ENCODE results near the gene NDUFS7.

Gene NDUFS7

DNA sequence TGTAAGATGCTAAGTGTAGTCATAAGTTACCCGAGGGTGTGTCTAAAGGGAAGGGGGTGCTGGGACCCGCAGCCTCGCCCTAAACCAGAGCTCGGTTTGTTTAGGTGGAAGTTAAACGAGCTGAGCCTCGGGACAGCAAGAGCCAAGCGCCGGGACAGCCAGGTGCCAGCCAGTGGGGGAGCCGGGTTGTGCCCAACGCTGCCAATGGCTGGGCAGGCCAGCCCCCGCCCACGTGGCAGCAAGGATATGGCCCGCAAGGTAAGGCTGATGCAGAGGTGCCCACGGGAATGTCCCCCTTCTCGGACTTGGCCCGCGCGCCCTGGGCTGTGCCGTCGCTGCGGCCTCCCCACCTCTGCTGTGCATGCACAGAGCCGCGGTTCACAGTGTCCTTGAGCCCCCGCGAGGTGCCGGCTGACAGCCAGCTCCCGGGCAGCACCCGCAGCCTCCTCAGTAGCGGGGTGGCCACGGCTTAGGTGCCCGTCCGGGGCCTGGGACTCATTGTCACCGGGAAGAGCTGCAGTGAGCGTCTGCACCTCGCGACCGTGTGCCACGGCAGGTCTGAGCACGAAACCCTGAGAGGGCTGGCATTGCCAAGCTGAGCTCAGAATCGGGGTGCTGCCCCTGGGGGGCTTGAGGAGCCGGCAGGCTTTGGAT is 45.2 kb downstream of the NDUFS7 start:
- no peak for DNase-seq (ENCODE audit: low spot score)
- TF ChIP-seq, protein P1, sequence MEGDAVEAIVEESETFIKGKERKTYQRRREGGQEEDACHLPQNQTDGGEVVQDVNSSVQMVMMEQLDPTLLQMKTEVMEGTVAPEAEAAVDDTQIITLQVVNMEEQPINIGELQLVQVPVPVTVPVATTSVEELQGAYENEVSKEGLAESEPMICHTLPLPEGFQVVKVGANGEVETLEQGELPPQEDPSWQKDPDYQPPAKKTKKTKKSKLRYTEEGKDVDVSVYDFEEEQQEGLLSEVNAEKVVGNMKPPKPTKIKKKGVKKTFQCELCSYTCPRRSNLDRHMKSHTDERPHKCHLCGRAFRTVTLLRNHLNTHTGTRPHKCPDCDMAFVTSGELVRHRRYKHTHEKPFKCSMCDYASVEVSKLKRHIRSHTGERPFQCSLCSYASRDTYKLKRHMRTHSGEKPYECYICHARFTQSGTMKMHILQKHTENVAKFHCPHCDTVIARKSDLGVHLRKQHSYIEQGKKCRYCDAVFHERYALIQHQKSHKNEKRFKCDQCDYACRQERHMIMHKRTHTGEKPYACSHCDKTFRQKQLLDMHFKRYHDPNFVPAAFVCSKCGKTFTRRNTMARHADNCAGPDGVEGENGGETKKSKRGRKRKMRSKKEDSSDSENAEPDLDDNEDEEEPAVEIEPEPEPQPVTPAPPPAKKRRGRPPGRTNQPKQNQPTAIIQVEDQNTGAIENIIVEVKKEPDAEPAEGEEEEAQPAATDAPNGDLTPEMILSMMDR (IDR thresholded peaks at IDR 0.05; ENCODE audit: extremely low read depth, missing control alignments) = no peak

DNA sequence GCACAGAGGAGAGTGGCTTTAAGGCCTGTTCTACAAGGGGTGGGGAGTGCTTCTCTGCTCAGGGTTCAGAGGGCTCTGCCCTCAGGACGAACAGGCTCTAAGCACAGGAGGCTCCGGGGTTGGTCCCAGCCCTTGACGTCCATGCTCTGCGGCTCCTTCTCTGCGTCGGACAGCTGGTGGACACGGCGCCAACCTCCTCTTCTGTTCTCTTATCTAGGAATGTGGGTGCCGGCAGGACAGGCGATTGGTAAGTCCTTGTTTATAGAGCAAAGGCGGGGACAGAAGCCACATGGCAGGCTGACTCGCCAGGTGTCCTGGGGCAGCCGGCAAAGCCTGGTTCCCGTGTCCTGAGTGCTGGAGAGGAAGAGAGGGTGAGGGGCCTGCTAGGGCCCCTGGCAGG is 46.0 kb downstream of the NDUFS7 start:
- DNase-seq (ENCODE audit: low spot score) = no peak
- TF ChIP-seq, protein P1 (IDR thresholded peaks at IDR 0.05; ENCODE audit: extremely low read depth, missing control alignments) = no peak

DNA sequence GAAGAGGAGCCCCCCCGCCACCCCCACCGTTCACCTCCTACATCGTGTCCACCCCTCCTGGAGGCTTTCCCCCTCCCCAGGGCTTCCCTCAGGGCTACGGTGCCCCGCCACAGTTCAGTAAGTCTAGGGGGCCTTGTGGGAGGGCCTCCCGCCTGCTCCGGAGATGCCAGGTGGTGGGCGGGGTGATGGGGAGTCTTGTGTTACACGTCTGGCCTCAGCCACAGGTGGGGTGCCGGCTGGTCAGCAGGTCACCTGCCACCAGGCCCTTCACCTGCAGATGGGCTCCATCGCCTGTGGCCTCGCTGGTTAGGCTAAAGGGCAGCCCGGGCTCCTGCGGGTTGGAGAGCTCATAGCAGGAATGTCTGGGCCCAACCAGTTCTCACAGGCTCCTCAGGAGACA is 46.5 kb downstream of the NDUFS7 start:
- DNase-seq (ENCODE audit: low spot score) = no peak
- TF ChIP-seq, protein P1 (IDR thresholded peaks at IDR 0.05; ENCODE audit: extremely low read depth, missing control alignments) = no peak

DNA sequence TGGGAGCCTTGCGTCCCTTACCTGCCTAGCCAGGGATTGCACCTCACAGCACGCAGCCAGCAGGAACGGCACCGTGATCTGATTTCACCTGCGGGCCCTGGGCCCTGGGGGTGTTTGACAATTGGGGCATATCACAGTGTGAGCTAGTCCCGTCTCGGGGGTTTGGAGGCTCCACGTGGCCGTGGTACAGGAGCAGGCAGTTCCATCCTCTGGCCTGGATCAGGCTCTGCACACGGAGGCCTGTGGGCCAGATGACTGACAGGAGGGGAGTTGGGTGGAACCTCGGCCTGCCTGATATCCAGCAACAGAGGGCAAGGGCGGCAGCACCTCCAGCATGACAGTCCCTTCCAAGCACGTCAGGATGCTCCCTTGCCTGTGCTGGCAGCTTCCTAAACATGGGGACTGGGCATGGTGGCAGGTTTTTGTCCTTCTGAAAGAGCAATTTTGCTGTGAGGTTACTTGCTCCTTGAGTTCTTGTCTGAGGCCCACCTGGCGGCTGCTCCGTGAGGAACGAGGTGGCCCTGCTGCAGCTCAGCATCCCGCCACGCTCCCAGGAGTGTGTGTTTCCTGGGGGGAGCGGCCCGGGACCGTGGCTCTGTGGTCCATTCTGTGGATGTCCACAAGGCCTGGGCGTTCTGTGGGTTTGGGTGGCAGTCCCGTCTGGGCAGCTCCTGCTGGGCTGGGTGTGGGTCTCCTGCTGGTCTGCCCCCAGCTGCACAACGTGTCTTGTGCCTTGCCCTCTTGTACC is 48.2 kb downstream of the NDUFS7 start:
- no peak for DNase-seq (ENCODE audit: low spot score)
- TF ChIP-seq, protein P1 (IDR thresholded peaks at IDR 0.05; ENCODE audit: extremely low read depth, missing control alignments) = no peak

DNA sequence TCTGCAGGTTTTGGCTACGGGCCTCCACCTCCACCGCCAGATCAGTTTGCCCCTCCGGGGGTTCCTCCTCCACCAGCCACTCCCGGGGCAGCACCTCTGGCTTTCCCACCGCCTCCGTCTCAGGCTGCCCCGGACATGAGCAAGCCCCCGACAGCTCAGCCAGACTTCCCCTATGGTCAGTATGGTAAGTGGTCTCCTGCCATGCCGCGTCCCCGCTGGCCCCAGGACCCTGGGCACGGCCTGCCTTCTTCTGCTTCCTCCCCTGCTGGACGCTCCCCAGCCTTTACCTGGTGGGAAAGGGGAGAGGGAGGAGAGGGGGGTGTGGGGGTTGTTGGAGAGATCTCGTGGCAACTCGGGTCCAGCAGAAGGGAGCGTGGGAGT is 48.8 kb downstream of the NDUFS7 start:
- no peak for DNase-seq (ENCODE audit: low spot score)
- TF ChIP-seq, protein P1 (IDR thresholded peaks at IDR 0.05; ENCODE audit: extremely low read depth, missing control alignments) = no peak

DNA sequence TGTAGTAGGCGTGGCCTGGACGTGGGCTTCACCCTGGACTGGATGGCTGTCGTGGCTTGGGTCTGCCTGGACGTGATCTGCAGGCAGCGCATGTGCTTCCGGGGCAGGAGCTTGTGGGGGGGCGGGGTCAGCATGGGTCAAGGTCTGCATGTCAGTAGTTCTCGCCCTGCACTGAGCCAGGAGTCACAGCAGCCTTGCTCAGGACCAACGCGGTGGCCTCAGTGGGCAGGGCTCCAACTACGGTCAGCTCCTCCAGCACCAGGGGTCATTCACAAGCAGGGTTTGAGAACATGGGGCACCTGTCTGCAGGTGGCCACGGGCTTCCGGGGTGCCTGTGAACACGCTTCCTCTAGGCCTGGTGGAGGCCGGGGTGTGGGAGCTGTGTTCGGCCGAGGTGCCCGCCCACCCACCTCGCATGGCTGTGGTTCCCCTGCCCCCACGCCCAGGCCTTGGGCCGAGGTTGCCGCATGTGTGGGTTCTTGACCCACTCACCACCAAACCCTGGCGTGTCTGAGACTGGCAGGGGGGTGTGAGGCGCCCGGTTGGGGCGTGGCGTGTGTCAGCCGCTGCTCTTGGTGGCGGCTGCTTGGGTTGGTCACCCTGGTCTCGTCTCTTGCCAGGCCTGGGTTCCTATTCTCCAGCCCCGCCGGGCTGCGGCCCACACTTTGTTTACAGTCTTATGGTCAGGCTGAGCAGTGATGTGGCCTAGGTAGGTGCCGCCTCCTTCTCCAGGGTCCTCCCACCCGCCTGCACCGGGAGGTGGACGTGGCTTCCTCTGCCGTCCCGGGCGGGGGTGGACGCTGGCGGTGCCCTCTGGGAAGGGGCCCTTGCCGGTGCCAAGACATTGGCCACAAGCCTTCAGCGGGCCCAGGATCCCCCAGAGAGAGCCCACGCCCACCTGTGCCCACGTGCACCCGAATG is 49.7 kb downstream of the NDUFS7 start:
- TF ChIP-seq, protein P1 (IDR thresholded peaks at IDR 0.05; ENCODE audit: extremely low read depth, missing control alignments) = no peak

DNA sequence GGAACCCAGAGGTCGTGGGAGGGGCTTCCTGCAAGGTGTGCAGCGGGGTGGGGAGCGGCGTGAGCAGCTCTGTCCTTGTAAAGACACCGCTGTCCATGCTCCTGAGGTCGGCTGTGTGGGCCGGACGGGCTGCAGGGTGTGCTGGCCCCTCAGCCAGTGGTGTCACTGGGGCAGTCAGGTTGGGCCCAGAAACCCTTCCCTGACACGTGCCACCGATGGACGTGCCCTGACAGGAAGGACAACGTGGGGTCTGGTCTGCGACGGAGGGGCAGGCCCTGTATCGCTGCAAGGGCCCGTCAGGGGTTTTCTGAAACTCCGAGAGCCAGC is 50.3 kb downstream of the NDUFS7 start:
- no peak for DNase-seq (ENCODE audit: low spot score)
- TF ChIP-seq, protein P1 (IDR thresholded peaks at IDR 0.05; ENCODE audit: extremely low read depth, missing control alignments) = no peak

More for the DNA sequence above, 49.7 kb downstream of the NDUFS7 start:
- DNase-seq (ENCODE audit: low spot score) = no peak
